B cell (primary cell): ENCODE data around the gene TP53I13.

Experiments
- CTCF ChIP-seq: fragments of 200-600 bp; IDR thresholded peaks from one replicate; pipeline ENCODE4 v1.8.0; 2022; ENCODE audit warnings: antibody characterized with exemption, mild to moderate bottlenecking
- EZH2 ChIP-seq: IDR thresholded peaks from 2 replicates; pipeline ENCODE4 v1.6.1; 2012; ENCODE audit warnings: borderline replicate concordance, low read depth, mild to moderate bottlenecking, moderate library complexity, low read length; ENCODE audit not compliant: insufficient read depth, poor library complexity, severe bottlenecking

DNA sequence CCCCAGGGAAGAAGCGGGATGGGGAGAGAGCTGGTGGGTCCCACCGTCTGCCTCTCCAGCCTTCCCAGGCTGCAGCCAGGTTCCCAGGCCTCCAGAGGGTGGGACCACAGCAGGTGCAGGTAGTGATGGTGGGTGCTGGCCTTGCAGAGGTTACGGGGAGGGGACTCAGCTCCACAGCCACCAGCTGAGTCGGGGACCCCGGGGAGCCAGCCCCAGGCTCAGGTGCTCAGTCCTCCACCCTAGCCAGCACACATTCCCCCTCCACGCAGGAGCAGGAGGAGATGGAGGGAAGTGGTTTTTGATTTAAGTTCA, 5.0 kb downstream of the TP53I13 start:
- TF ChIP-seq CTCF: no peak
- TF ChIP-seq EZH2: no peak
